IMR-90 (cell line): ENCODE data around the gene UQCRC2. TPM values are rescaled to one million over a fixed set of nuclear protein-coding genes. Genes with fewer than 3 reads are reported as not detected.

Experiments
- ATAC-seq: fragments of 200-7000 bp; cut with Tn5 transposase; 2 replicates; pipeline ENCODE4 v1.9.1; 2020; ENCODE audit warnings: low read depth, mild to moderate bottlenecking, moderate library complexity
- BruUV-seq: library from RNA; stranded (reverse); fragments of 400-500 nt; replicated peaks from 2 replicates; lab custom pipeline; 2021; lab: Mats Ljungman, UMichigan
- CTCF ChIA-PET: fragments of 300-600 bp; formaldehyde crosslinking; extraction: SDS; loops from one replicate; lab custom pipeline; 2021; ENCODE audit warnings: antibody characterized with exemption; lab: Yijun Ruan, JAX
- POLR2A ChIA-PET: fragments of 300-600 bp; sonication (Branson Sonifier 250); formaldehyde crosslinking; loops from one replicate; lab custom pipeline; 2022; ENCODE audit warnings: antibody characterized with exemption; ENCODE audit not compliant: unreplicated experiment; lab: Charles Lee
- DNase-seq: peaks from one replicate; pipeline ENCODE4 v3.0.0; 2013
- H2AFZ ChIP-seq: replicated peaks from 2 replicates; pipeline ENCODE3; 2013; ENCODE audit warnings: low read length, mild to moderate bottlenecking; ENCODE audit not compliant: poor library complexity
- H2AK5ac ChIP-seq: 2 replicates; pipeline ENCODE4 v1.6.1; 2013; ENCODE audit warnings: low read depth, low read length, inconsistent platforms
- H2AK9ac ChIP-seq: replicated peaks from 2 replicates; pipeline ENCODE3; 2013; ENCODE audit warnings: mild to moderate bottlenecking, low read depth, low read length, moderate library complexity; ENCODE audit not compliant: poor library complexity
- H2BK120ac ChIP-seq: 2 replicates; pipeline ENCODE4 v1.6.1; 2013; ENCODE audit warnings: low read depth, low read length, inconsistent platforms
- H2BK15ac ChIP-seq: 3 replicates; pipeline ENCODE4 v1.6.1; 2013; ENCODE audit warnings: low read depth, low read length, inconsistent platforms
- H2BK20ac ChIP-seq: 2 replicates; pipeline ENCODE4 v1.6.1; 2013; ENCODE audit warnings: low read depth, mild to moderate bottlenecking, inconsistent platforms, low read length, moderate library complexity
- H2BK5ac ChIP-seq: 2 replicates; pipeline ENCODE4 v1.6.1; 2013; ENCODE audit warnings: mild to moderate bottlenecking, low read depth, low read length, inconsistent platforms; ENCODE audit not compliant: poor library complexity, severe bottlenecking
- H3K14ac ChIP-seq: replicated peaks from 2 replicates; pipeline ENCODE4 v1.6.1; 2013; ENCODE audit warnings: low read depth, low read length, inconsistent platforms
- H3K18ac ChIP-seq: 2 replicates; pipeline ENCODE4 v1.6.1; 2013; ENCODE audit warnings: low read depth, low read length, control low read depth
- H3K23ac ChIP-seq: 2 replicates; pipeline ENCODE4 v1.6.1; 2013; ENCODE audit warnings: low read depth, low read length, inconsistent platforms
- H3K27ac ChIP-seq: 2 replicates; pipeline ENCODE4 v1.5.1; 2013; ENCODE audit warnings: mild to moderate bottlenecking, control low read depth, low read length; ENCODE audit not compliant: insufficient read depth
- H3K27me3 ChIP-seq: 2 replicates; pipeline ENCODE4 v1.6.1; 2013; ENCODE audit warnings: low read length; ENCODE audit not compliant: control insufficient read depth, insufficient read depth
- H3K36me3 ChIP-seq: 2 replicates; pipeline ENCODE4 v1.6.1; 2013; ENCODE audit warnings: low read length, mixed read lengths; ENCODE audit not compliant: control insufficient read depth, insufficient read depth
- H3K4ac ChIP-seq: 2 replicates; pipeline ENCODE4 v1.6.1; 2013; ENCODE audit warnings: low read depth, low read length, inconsistent platforms
- H3K4me1 ChIP-seq: 2 replicates; pipeline ENCODE4 v1.6.1; 2013; ENCODE audit warnings: low read length, mixed read lengths; ENCODE audit not compliant: control insufficient read depth, insufficient read depth
- H3K4me2 ChIP-seq: 2 replicates; pipeline ENCODE4 v1.6.1; 2013; ENCODE audit warnings: low read depth, mild to moderate bottlenecking, control low read depth, low read length, moderate library complexity
- H3K4me3 ChIP-seq: 2 replicates; pipeline ENCODE4 v1.5.1; 2013; ENCODE audit warnings: low read depth, mild to moderate bottlenecking, control low read depth, low read length, moderate library complexity; ENCODE audit not compliant: insufficient read depth
- H3K56ac ChIP-seq: 2 replicates; pipeline ENCODE4 v1.6.1; 2013; ENCODE audit warnings: low read length, inconsistent platforms; ENCODE audit not compliant: insufficient read depth; ENCODE audit errors: extremely low read depth
- H3K79me1 ChIP-seq, 2 experiments: 2 replicates each; pipeline ENCODE4 v1.6.1; 2013; ENCODE audit warnings: low read length in 2 of 2, inconsistent platforms in 1 of 2, low read depth in 1 of 2
- H3K9ac ChIP-seq: 2 replicates; pipeline ENCODE4 v1.6.1; 2013; ENCODE audit warnings: low read depth, low read length, control low read depth
- H3K9me1 ChIP-seq: 2 replicates; pipeline ENCODE4 v1.6.1; 2013; ENCODE audit warnings: low read length, inconsistent platforms; ENCODE audit not compliant: insufficient read depth
- H3K9me3 ChIP-seq: 2 replicates; pipeline ENCODE4 v1.6.1; 2013; ENCODE audit warnings: low read length; ENCODE audit not compliant: control insufficient read depth, insufficient read depth
- H4K20me1 ChIP-seq: 2 replicates; pipeline ENCODE4 v1.6.1; 2013; ENCODE audit warnings: low read length, inconsistent platforms; ENCODE audit not compliant: insufficient read depth
- H4K5ac ChIP-seq: 2 replicates; pipeline ENCODE4 v1.6.1; 2013; ENCODE audit warnings: mild to moderate bottlenecking, low read depth, low read length, control low read depth
- H4K8ac ChIP-seq, 2 experiments: 2 replicates each; pipeline ENCODE4 v1.6.1; 2013; ENCODE audit warnings: low read depth in 2 of 2, low read length in 2 of 2, control low read depth in 1 of 2, inconsistent platforms in 1 of 2
- H4K91ac ChIP-seq: 2 replicates; pipeline ENCODE4 v1.6.1; 2013; ENCODE audit warnings: low read depth, low read length, inconsistent platforms; ENCODE audit not compliant: insufficient read depth
- MAFK ChIP-seq: IDR thresholded peaks from 2 replicates; pipeline ENCODE4 v1.6.1; 2012; ENCODE audit warnings: low read depth, low read length, improper control_type of control experiment
- MXI1 ChIP-seq: IDR thresholded peaks from 2 replicates; pipeline ENCODE4 v1.6.1; 2012; ENCODE audit warnings: low read depth, mild to moderate bottlenecking, low read length, moderate library complexity, borderline replicate concordance
- WGBS, 2 experiments: methylation state at CpG; one replicate each; pipeline versions ENCODE4 v1.1.5 to v1.1.7; 2013; ENCODE audit warnings: missing lambda C conversion rate in 2 of 2; ENCODE audit not compliant: insufficient read length in 1 of 2; ENCODE audit errors: extremely low coverage in 2 of 2; 5-methylcytosine and 5-hydroxymethylcytosine counted together
- dilution Hi-C: fragments of 300-500 bp; cut with HindIII; formaldehyde crosslinking; loops from one replicate; pipeline ENCODE4 v1.14.3; 2018; ENCODE audit warnings: low sequenced_read_pairs; ENCODE audit not compliant: unreplicated experiment
- in situ Hi-C: fragments of 300-500 bp; cut with MboI; formaldehyde crosslinking; loops from 3 replicates; pipeline ENCODE4 v1.14.3; 2019; ENCODE audit warnings: low sequenced_read_pairs, inconsistent platforms, mixed read lengths
- intact Hi-C: fragments of 100-400 bp; cut with micrococcal nuclease; formaldehyde crosslinking; loops from 2 replicates; pipeline ENCODE4 v1.10.0; 2022
- polyA plus RNA-seq, 3 experiments: library from polyadenylated mRNA; depleted of rRNA; stranded (reverse); fragments of >200 nt; gene quantifications; 2 replicates each; pipeline ENCODE4 v1.2.3, GENCODE V29; 2012; ENCODE audit warnings: low replicate concordance in 1 of 3
- total RNA-seq: library from RNA; depleted of rRNA; stranded (reverse); fragments of >200 nt; gene quantifications from 2 replicates; pipeline ENCODE4 v1.2.3, GENCODE V29; 2012

UQCRC2 gene
- total and polyA plus RNA-seq, 2 of the 4 experiments (the other 2 are of a cell fraction) = 191 to 284 TPM

- Histone ChIP-seq H3K18ac (no peak overlapping the region), H3K27ac (no peak overlapping the region), H4K8ac (no peak overlapping the region), H2AK9ac (no peak overlapping the region), H3K27me3 (no peaks in the 10 kb centered on the region), H3K56ac (no peak overlapping the region), H3K79me1 (no peaks in the 10 kb centered on the region), H3K9me3 (no peaks in the 10 kb centered on the region), H3K4me2 (no peak overlapping the region), H3K4me1 (no peaks in the 10 kb centered on the region), H3K23ac (no peak overlapping the region), H4K20me1 (no peaks in the 10 kb centered on the region), H4K5ac (no peak overlapping the region), H3K36me3 (peaks cover 8% of the 10 kb centered on the region), H3K4ac (no peak overlapping the region), H3K14ac (no peak overlapping the region), H2BK15ac (no peak overlapping the region), H3K9me1 (no peaks in the 10 kb centered on the region), H2BK5ac (no peak overlapping the region), H4K91ac (no peak overlapping the region), H2BK120ac (no peak overlapping the region), H3K9ac (no peak overlapping the region), H2BK20ac (no peak overlapping the region), H3K4me3 (no peak overlapping the region), H2AFZ (no peak overlapping the region), H2AK5ac (no peak overlapping the region)
- POLR2A ChIA-PET = no interaction called here
- in situ Hi-C loops = no loop called here
- 100% methylated on average over 1 of the region's 2 CpGs; no CpG with 5 or more reads in 1 of the 2 experiments for WGBS, 2 experiments
- BruUV-seq = no TSS peak
- CTCF ChIA-PET = interaction anchor here (1.0 kb wide), 1 partner anchor 90 kb away, joined by 3 read pairs; no protein-coding TSS in a partner anchor
- DNase-seq (no peak), ATAC-seq (no peak)
- TF ChIP-seq MAFK (no peak), MXI1 (no peak)
- intact Hi-C loops = no loop called here
- dilution Hi-C loops = no loop called here
Observed at GRCh38 chr16:21987498-21987897, 34.3 kb downstream of the UQCRC2 start.
